GM12873 (cell line): Measurements from ENCODE around the gene SBF2.

Experiments used
- CTCF ChIP-seq: IDR thresholded peaks from 2 replicates; pipeline ENCODE4 v1.5.1; 2012; ENCODE audit warnings: low read depth, mild to moderate bottlenecking, moderate library complexity, low read length, control low read depth; ENCODE audit not compliant: insufficient read depth; ENCODE audit errors: missing control alignments

Gene SBF2

GRCh38 chr11:9896902-9897301 is 397.1 kb downstream of the SBF2 start:
- TF ChIP-seq CTCF = no peak

- no peak for TF ChIP-seq CTCF
Measured at GRCh38 chr11:9895006-9895405, 399.0 kb downstream of the SBF2 start.

GRCh38 chr11:9893474-9893873 is 400.5 kb downstream of the SBF2 start:
- TF ChIP-seq CTCF = no peak

- TF ChIP-seq CTCF = no peak
Measured at GRCh38 chr11:9888938-9889337, 405.1 kb downstream of the SBF2 start.

GRCh38 chr11:9887472-9887871 is 406.5 kb downstream of the SBF2 start:
- TF ChIP-seq CTCF = no peak

- no peak for TF ChIP-seq CTCF
Measured at GRCh38 chr11:9886595-9886994, 407.4 kb downstream of the SBF2 start.

- no peak for TF ChIP-seq CTCF
Measured at GRCh38 chr11:9884601-9885000, 409.4 kb downstream of the SBF2 start.
